Breast epithelium (tissue), 3 donors: ENCODE results near the gene OCA2.

Experiments used
- CTCF ChIP-seq, 3 donors: fragments of 450-650 bp; IDR thresholded peaks; one replicate each; pipeline ENCODE4 v1.5.1; 2016 to 2017; ENCODE audit warnings: antibody characterized with exemption in 3 of 3, mild to moderate bottlenecking in 3 of 3, moderate library complexity in 3 of 3
- POLR2A ChIP-seq: fragments of 450-650 bp; IDR thresholded peaks from one replicate; pipeline ENCODE4 v1.6.1; 2016; ENCODE audit warnings: antibody characterized with exemption, mild to moderate bottlenecking, moderate library complexity
- POLR2AphosphoS5 ChIP-seq, 3 donors: sonication (generic); formaldehyde crosslinking; IDR thresholded peaks; one replicate each; pipeline ENCODE4 v1.6.1; 2017; ENCODE audit warnings: antibody characterized with exemption in 3 of 3

GRCh38 chr15:28060005-28060404 lies 39.1 kb downstream of the OCA2 start:
- no peak for TF ChIP-seq CTCF (IDR thresholded peaks at IDR 0.05)
- no peak for TF ChIP-seq POLR2A
- TF ChIP-seq POLR2AphosphoS5 (IDR thresholded peaks at IDR 0.05), result no peak
